Measurements from ENCODE around the gene PEX5.

- TF ChIP-seq CTCF (IDR thresholded peaks at IDR 0.05) (no peak), ZFX (IDR thresholded peaks at IDR 0.05; ENCODE audit: borderline replicate concordance) (no peak)
Observed at GRCh38 chr12:7146228-7146627, 43.3 kb upstream of the PEX5 start.
